ENCODE measurements around the gene TESK1.

DNA sequence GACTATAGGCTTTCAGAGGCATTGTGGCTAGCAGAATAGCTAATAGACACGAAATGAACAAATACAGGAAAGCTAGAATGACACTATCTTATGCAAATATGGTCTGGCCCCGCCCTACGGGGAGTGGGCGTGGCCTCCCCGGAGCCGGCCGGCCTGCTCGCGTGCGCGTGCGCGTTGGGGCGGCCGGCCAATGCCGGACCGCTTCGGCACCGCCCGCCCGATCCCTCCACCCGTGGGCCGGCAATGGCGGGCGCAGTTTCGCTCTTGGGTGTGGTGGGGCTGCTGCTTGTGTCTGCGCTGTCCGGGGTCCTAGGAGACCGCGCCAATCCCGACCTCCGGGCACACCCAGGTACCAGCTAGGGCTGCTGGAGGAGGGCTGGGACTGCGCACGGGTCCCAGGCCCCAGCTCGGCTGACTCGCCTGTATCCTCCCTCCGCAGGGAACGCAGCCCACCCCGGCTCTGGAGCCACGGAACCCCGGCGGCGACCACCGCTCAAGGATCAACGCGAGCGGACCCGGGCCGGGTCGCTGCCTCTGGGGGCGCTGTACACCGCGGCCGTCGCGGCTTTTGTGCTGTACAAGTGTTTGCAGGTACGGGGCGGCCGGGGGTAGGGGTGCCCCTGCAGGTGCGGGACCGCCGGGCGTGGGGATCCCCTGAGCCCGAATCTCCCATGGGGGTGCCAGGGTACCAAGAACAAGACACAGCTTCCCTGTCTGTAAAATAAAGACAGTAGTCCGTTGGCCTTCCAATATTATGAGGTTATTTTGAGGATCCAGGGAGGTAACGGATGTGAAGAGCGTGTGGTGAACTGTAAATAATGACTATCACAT lies 53.3 kb downstream of the TESK1 start, which contains the start of gene CCDC107:
- TF ChIP-seq, protein P1, sequence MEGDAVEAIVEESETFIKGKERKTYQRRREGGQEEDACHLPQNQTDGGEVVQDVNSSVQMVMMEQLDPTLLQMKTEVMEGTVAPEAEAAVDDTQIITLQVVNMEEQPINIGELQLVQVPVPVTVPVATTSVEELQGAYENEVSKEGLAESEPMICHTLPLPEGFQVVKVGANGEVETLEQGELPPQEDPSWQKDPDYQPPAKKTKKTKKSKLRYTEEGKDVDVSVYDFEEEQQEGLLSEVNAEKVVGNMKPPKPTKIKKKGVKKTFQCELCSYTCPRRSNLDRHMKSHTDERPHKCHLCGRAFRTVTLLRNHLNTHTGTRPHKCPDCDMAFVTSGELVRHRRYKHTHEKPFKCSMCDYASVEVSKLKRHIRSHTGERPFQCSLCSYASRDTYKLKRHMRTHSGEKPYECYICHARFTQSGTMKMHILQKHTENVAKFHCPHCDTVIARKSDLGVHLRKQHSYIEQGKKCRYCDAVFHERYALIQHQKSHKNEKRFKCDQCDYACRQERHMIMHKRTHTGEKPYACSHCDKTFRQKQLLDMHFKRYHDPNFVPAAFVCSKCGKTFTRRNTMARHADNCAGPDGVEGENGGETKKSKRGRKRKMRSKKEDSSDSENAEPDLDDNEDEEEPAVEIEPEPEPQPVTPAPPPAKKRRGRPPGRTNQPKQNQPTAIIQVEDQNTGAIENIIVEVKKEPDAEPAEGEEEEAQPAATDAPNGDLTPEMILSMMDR (conservative IDR thresholded peaks at IDR 0.05), result peak; percentile 56; the same call in 1 of the 2 replicates
- no peak for TF ChIP-seq EZH2 (IDR thresholded peaks at IDR 0.05; ENCODE audit: low read depth)

All from PC-9 (cell line).